ENCODE data around the gene ADAMTS2.

Gene ADAMTS2

GRCh38 chr5:179319123-179319522, 26.1 kb downstream of the ADAMTS2 start:
- no peak for TF ChIP-seq ZNF274 (IDR thresholded peaks at IDR 0.05; ENCODE audit: low read depth, low read length)

GRCh38 chr5:179318221-179318955, 26.9 kb downstream of the ADAMTS2 start:
- TF ChIP-seq ZNF274 (IDR thresholded peaks at IDR 0.05; ENCODE audit: low read depth, low read length), result no peak
- H3K4me3 ChIP-seq (ENCODE audit: low read length), result no peak overlapping the region

More at GRCh38 chr5:179319123-179319522, 26.1 kb downstream of the ADAMTS2 start:
- no peak overlapping the region for H3K4me3 ChIP-seq (ENCODE audit: low read length)

GRCh38 chr5:179317411-179318220, 27.6 kb downstream of the ADAMTS2 start:
- no peak overlapping the region for H3K4me3 ChIP-seq (ENCODE audit: low read length)
- TF ChIP-seq ZNF274 (IDR thresholded peaks at IDR 0.05; ENCODE audit: low read depth, low read length), result no peak

GRCh38 chr5:179316982-179317381, 28.3 kb downstream of the ADAMTS2 start:
- H3K4me3 ChIP-seq (ENCODE audit: low read length), result no peak overlapping the region
- TF ChIP-seq ZNF274 (IDR thresholded peaks at IDR 0.05; ENCODE audit: low read depth, low read length), result no peak

- no peak overlapping the region for H3K4me3 ChIP-seq (ENCODE audit: low read length)
- TF ChIP-seq ZNF274 (IDR thresholded peaks at IDR 0.05; ENCODE audit: low read depth, low read length), result no peak
These were observed 29.1 kb downstream of the ADAMTS2 start for GRCh38 chr5:179316111-179316551.

GRCh38 chr5:179315356-179315890, 29.8 kb downstream of the ADAMTS2 start:
- H3K4me3 ChIP-seq (ENCODE audit: low read length), result no peak overlapping the region
- no peak for TF ChIP-seq ZNF274 (IDR thresholded peaks at IDR 0.05; ENCODE audit: low read depth, low read length)

- H3K4me3 ChIP-seq (ENCODE audit: low read length), result no peak overlapping the region
- TF ChIP-seq ZNF274 (IDR thresholded peaks at IDR 0.05; ENCODE audit: low read depth, low read length), result no peak
These were observed 30.5 kb downstream of the ADAMTS2 start for GRCh38 chr5:179314606-179315355.

GRCh38 chr5:179313849-179314521, 31.3 kb downstream of the ADAMTS2 start:
- H3K4me3 ChIP-seq (ENCODE audit: low read length), result no peak overlapping the region
- no peak for TF ChIP-seq ZNF274 (IDR thresholded peaks at IDR 0.05; ENCODE audit: low read depth, low read length)

- no peak for TF ChIP-seq ZNF274 (IDR thresholded peaks at IDR 0.05; ENCODE audit: low read depth, low read length)
- no peak overlapping the region for H3K4me3 ChIP-seq (ENCODE audit: low read length)
These were observed 32.6 kb downstream of the ADAMTS2 start for GRCh38 chr5:179312557-179313235.

GRCh38 chr5:179311581-179311980, 33.7 kb downstream of the ADAMTS2 start:
- no peak for TF ChIP-seq ZNF274 (IDR thresholded peaks at IDR 0.05; ENCODE audit: low read depth, low read length)

GRCh38 chr5:179311091-179311470, 34.2 kb downstream of the ADAMTS2 start:
- TF ChIP-seq ZNF274 (IDR thresholded peaks at IDR 0.05; ENCODE audit: low read depth, low read length), result no peak
- no peak overlapping the region for H3K4me3 ChIP-seq (ENCODE audit: low read length)

More at GRCh38 chr5:179311581-179311980, 33.7 kb downstream of the ADAMTS2 start:
- no peak overlapping the region for H3K4me3 ChIP-seq (ENCODE audit: low read length)

- no peak overlapping the region for H3K4me3 ChIP-seq (ENCODE audit: low read length)
- TF ChIP-seq ZNF274 (IDR thresholded peaks at IDR 0.05; ENCODE audit: low read depth, low read length), result no peak
These were observed 34.7 kb downstream of the ADAMTS2 start for GRCh38 chr5:179310439-179311090.

All from GM08714 (cell line).